Neutrophil (primary cell): ENCODE measurements around the gene BPTF.

Experiments used
- H3K27ac ChIP-seq: fragments of 200-600 bp; sonication (generic); 2 replicates; pipeline ENCODE4 v1.5.1; 2016; ENCODE audit warnings: mild to moderate bottlenecking, moderate library complexity
- H3K27me3 ChIP-seq: fragments of 200-600 bp; sonication (generic); 2 replicates; pipeline ENCODE4 v1.6.0; 2016; ENCODE audit warnings: mild to moderate bottlenecking
- H3K36me3 ChIP-seq: fragments of 200-600 bp; sonication (generic); 2 replicates; pipeline ENCODE4 v1.5.1; 2017
- H3K4me1 ChIP-seq, 2 experiments: fragments of 200-600 bp in 1 of 2; sonication (generic) in 1 of 2; 1 replicate in 1 of 2; 2 replicates in 1 of 2; pipeline versions ENCODE4 v1.5.1 to v1.6.1; 2013 to 2016; ENCODE audit warnings: low read depth in 1 of 2, low read length in 1 of 2, mild to moderate bottlenecking in 1 of 2, moderate library complexity in 1 of 2; ENCODE audit not compliant: control insufficient read depth in 1 of 2, insufficient read depth in 1 of 2
- H3K4me3 ChIP-seq, 2 experiments: fragments of 200-600 bp in 1 of 2; sonication (generic) in 1 of 2; 1 replicate in 1 of 2; 2 replicates in 1 of 2; pipeline ENCODE4 v1.5.1; 2013 to 2016; ENCODE audit warnings: low read depth in 1 of 2, low read length in 1 of 2, mild to moderate bottlenecking in 1 of 2, moderate library complexity in 1 of 2
- H3K9me3 ChIP-seq: fragments of 200-600 bp; sonication (generic); 2 replicates; pipeline ENCODE4 v1.5.1; 2016
- TF ChIP-seq, protein P1 (sequence below): fragments of 200-600 bp; sonication (generic); IDR thresholded peaks from 2 replicates; pipeline ENCODE4 v1.5.1; 2016; ENCODE audit warnings: antibody characterized with exemption

BPTF gene

GRCh38 chr17:67998466-67998865 lies 173.2 kb downstream of the BPTF start:
- Histone ChIP-seq H3K36me3 (no peaks in the 10 kb centered on the region), H3K4me3 (no peak overlapping the region), H3K9me3 (no peaks in the 10 kb centered on the region), H3K27ac (no peak overlapping the region), H3K4me1 (peaks cover 24 to 27% of the 10 kb centered on the region in 2 experiments), H3K27me3 (peaks cover 57% of the 10 kb centered on the region)
- TF ChIP-seq, protein P1, sequence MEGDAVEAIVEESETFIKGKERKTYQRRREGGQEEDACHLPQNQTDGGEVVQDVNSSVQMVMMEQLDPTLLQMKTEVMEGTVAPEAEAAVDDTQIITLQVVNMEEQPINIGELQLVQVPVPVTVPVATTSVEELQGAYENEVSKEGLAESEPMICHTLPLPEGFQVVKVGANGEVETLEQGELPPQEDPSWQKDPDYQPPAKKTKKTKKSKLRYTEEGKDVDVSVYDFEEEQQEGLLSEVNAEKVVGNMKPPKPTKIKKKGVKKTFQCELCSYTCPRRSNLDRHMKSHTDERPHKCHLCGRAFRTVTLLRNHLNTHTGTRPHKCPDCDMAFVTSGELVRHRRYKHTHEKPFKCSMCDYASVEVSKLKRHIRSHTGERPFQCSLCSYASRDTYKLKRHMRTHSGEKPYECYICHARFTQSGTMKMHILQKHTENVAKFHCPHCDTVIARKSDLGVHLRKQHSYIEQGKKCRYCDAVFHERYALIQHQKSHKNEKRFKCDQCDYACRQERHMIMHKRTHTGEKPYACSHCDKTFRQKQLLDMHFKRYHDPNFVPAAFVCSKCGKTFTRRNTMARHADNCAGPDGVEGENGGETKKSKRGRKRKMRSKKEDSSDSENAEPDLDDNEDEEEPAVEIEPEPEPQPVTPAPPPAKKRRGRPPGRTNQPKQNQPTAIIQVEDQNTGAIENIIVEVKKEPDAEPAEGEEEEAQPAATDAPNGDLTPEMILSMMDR = no peak

DNA sequence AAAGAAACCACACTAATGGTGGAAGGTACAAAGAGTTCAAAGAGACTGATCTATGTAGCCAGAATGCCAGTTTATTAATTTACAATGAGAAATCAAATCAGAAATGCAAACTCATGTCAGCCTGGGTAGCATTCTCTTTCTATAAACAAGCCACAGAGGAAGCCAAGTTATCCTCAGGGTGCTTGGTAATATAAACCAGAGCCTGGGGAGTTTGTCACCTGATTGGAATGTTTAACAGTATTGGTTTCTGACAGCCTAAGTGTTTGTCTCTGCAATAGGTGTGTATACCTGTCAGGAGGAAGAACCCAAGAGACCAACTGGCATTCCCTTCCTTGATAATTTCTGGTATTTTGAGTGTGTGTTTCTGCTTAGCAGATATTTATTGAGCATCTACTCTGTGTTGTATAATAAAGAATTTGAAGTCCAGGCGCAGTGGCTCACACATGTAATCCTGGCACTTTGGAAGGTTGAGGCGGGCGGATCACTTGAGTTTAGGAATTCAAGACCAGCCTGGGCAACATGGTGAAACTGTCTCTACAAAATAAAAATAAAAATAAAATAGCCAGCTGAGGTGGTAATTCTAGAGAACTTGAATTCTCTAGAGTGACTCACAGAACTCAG lies 174.1 kb downstream of the BPTF start:
- Histone ChIP-seq H3K27me3 (peaks cover 51% of the 10 kb centered on the region), H3K36me3 (no peaks in the 10 kb centered on the region), H3K9me3 (no peaks in the 10 kb centered on the region), H3K4me1 (peaks cover 20 to 22% of the 10 kb centered on the region in 2 experiments), H3K4me3 (no peak overlapping the region), H3K27ac (no peak overlapping the region)
- TF ChIP-seq, protein P1 = no peak

DNA sequence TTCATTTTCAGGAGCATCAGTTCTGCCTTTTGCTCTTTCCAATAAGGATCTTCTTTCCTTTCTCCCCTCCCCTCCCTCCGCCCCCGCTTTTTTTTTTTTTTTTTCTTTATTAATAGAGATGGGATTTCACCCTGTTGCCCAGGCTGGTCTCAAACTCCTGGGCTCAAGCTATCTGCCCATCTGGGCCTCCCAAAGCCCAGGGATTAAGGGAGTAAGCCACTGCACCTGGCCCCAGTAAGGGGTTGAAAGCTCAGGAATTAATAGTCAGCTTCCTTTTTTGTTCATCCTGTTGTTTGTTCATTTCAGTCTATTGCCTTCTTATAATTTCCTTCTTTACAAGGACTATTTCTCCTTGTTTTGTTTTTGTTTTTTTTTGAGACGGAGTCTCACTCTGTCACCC lies 178.9 kb downstream of the BPTF start:
- Histone ChIP-seq H3K4me3 (no peak overlapping the region), H3K27ac (no peak overlapping the region), H3K4me1 (no peaks in the 10 kb centered on the region), H3K9me3 (no peaks in the 10 kb centered on the region), H3K36me3 (no peaks in the 10 kb centered on the region), H3K27me3 (peaks cover 4% of the 10 kb centered on the region)
- TF ChIP-seq, protein P1 = no peak

DNA sequence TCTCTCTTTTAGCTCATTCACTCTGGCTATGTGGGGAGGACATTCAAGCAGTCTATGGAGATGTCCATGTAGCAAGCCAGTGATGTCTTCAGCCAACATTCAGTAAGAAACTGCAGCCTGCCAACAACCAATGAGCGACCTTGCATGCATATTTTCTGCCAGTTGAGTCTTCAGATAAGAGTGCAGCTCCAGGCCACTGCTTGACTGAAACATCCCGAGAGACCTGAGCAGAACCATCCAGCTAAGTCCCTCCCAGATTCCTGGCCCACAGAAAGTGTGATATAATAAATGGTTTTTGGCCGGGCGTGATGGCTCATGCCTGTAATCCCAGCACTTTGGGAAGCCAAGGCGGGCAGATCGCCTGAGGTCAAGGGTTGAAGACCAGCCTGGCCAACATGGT lies 181.5 kb downstream of the BPTF start:
- H3K36me3 ChIP-seq = no peaks in the 10 kb centered on the region
- no peaks in the 10 kb centered on the region for H3K27me3 ChIP-seq
- peaks cover 4% of the 10 kb centered on the region in 2 experiments for H3K4me1 ChIP-seq
- TF ChIP-seq, protein P1 = no peak
- H3K27ac ChIP-seq = no peak overlapping the region
- H3K4me3 ChIP-seq = no peak overlapping the region
- H3K9me3 ChIP-seq = no peaks in the 10 kb centered on the region

DNA sequence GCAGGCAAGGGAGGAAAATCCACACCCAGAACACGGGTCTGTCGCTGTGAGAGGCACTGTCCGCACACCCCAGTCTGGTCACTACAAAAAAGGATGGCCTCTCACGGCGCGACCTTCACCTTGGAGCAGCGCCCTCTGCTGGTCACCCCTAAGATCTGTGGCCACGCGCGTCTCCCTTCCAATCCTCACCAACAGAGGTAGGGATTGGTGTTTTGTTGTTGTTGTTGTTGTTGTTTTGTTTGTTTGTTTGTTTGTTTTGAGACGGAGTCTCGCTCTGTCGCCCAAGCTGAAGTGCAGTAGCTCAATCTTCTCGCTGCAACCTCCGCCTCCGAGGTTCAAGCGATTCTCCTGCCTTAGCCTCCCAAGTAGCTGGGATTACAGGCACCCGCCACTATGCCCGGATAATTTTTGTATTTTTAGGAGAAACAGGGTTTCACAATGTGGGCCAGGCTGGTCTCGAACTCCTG lies 185.9 kb downstream of the BPTF start:
- H3K4me3 ChIP-seq = no peak overlapping the region
- no peaks in the 10 kb centered on the region for H3K27me3 ChIP-seq
- H3K36me3 ChIP-seq = no peaks in the 10 kb centered on the region
- no peak overlapping the region for H3K27ac ChIP-seq
- TF ChIP-seq, protein P1 = peak; percentile 80
- peaks cover 4% of the 10 kb centered on the region in 2 experiments for H3K4me1 ChIP-seq
- H3K9me3 ChIP-seq = no peaks in the 10 kb centered on the region
